ENCODE measurements around the gene JHY.

GRCh38 chr11:122836916-122837315, 45.6 kb upstream of the JHY start:
- no peak for TF ChIP-seq POLR2A (IDR thresholded peaks at IDR 0.05)
- TF ChIP-seq CTCF (IDR thresholded peaks at IDR 0.05 in 8 of 11, conservative IDR thresholded peaks at IDR 0.05 in 3 of 11) = no peak

All from spleen (tissue), 7 donors.